GM21381 (cell line): ENCODE results near the gene TBC1D2.

Experiments
- ATAC-seq: cut with Tn5 transposase; IDR thresholded peaks from one replicate; pipeline ENCODE4 v1.9.1; 2021; ENCODE audit warnings: mild to moderate bottlenecking, moderate library complexity; ENCODE audit not compliant: unreplicated experiment

Gene TBC1D2

DNA sequence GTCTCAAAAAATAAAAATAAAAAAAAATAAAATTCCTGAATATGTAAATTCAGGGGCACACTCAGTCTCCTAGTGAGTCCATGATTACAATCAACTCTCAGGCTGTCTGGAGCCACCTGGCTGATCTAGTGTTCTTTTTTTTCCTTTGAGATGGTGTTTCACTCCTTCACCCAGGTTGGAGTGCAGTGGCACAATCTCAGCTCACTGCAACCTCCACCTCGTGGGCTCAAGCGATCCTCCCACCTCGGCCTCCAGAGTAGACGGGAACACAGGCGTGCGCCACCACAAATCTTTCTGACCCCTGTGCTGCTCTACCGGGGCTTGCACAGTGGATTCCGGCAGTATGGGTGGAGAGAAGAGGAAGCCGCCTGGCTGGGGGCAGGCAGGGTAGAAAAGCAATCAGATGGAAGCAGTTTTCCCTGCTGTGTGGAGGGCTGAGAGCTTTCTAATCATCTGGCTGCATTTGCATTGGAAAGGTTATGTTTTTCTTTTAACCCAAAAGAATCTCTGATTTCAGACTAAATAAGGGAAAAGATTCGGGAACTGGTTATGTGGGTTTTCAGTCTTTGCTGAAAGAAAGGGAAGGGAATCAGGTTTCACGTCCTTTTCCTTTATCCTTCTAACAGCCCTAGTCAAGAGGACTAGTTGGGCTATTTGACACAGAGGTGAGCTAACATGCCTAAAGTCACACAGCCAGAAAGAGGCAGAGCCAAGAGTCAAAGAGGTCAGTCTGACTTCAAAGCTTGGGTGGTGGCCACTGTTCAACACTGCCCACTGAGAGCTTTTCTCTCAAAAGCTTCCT lies 36.7 kb downstream of the TBC1D2 start:
- ATAC-seq, result no peak

DNA sequence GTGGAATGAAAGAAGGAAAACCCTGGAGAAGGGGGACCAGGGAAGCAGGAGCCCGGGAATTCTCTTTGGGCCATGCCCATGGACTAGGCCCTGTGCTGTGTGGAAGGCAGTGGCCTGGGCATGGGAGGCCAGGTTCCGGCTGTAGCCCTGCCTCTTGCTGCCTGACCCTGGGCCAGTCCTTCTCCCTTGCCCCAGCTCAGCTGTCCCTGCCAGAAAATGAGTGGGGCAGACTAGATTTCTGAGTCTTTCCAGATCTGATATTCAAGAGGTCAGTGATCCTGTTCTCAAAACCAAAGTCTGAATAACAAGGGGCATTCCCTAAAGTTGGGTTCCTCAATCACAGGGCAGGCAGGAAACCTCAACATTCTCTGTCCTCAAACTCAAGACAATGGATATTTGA lies 38.2 kb downstream of the TBC1D2 start:
- no peak for ATAC-seq

DNA sequence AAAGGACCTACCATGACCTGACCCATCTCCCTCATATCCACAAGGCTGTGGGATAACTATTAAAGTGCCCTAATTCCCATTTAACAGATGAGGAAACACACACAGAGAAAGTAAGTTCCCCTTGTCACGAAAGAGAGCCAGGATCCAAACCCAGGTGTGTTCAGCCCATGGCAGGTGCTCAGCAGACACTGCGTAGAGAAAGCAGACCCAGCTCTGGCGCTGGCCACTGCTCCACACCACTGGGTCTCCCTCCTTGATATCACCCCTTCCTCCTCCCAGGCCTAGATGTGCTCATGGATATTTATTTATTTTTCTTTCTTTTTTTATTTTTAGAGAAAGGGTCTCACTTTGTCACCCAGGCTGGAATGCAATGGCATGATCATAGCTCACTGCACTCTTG lies 39.1 kb downstream of the TBC1D2 start:
- no peak for ATAC-seq

DNA sequence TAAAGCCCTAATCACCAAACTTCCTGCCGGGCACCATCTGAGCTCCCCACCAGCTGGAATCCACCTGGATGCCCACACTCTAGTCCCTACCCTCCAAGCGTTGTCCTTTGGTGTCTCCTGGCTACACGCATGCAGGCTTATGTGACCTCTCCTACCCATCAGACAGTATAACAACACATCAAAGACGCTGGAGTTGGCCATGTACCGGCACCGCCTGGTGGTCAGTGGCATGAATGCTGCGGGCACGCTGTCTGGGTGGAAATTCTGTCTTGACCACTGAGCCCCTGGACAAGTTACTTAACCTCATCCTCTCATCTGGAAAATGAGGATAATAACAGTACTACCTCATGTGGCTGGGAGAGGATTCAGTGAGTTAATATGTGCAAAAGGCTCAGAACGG lies 39.6 kb downstream of the TBC1D2 start:
- ATAC-seq, result no peak

DNA sequence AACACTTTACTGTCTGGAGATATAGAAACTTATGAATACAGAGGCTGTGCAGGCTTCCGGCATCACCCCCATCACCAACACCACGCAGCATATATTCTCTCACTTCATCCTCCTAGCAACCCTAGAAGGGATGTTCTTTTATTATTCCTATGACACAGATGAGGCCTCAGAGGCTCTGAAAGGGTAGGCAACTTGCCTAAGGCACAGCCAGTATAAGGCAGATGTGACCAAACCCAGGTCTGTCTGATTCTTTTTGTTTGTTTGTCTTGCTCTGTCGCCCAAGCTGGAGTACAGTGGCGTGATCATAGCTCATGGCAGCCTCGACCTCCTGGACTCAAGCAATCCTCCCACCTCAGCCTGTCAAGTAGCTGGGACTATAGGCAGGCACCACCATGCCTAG lies 40.2 kb downstream of the TBC1D2 start:
- ATAC-seq, result no peak

DNA sequence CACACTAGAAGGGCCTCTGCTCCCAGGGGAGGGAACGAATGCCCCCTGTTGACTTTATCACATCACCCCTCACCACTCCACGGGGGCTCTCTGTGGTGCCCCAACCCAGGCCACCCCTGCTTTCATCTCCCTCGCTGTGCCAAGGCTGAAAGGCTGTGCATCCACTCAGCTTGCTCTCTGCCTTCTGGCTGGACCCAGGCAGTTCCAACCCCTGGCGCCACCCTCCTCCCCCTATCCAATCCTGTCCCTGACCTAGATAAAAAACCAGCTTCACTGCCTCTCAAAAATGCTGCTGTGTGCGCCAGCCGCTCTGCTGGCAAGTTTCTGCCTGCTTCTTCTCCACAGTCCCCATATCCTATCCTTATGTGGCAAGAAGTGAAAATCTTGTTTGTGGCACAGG lies 40.6 kb downstream of the TBC1D2 start:
- ATAC-seq, result no peak

DNA sequence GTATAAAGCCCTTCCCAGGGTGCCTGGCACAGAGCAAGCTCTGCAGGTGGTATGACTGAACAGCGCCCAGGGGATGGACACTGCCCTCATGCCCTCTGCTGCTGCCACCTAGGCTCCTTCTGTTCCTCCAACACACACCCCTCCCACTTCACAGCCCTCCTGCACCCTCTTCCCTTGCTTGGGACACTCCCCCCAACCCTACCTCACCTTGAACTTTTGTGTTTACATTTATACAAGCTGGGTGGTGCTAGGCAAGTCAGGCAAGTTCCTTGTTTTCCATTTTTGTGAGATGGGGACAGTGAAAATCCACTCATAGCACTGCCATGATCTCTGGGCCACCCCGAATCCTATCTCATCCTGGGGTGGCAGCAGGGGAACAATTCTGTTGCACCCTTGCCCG lies 44.2 kb downstream of the TBC1D2 start:
- ATAC-seq, result no peak

DNA sequence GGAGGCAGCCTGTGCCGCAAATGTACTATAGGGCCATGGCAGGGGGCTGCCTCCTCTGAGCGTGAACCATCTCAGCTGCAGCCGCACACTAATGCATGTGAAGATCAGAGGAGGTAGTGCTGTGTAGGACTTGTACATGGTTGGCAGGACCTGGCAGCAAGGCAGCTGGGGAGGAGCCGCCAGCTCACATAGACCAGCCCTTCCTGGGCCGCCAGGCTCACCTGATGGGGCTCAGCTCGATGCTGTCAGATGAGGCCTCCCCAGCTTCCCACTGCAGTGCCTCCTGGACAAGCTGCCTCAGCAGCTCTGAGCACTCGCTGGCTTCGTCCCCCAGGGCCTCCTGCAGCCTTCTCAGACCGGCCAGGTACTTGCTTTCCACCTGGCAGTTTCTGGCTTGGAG lies 45.0 kb downstream of the TBC1D2 start:
- no peak for ATAC-seq

DNA sequence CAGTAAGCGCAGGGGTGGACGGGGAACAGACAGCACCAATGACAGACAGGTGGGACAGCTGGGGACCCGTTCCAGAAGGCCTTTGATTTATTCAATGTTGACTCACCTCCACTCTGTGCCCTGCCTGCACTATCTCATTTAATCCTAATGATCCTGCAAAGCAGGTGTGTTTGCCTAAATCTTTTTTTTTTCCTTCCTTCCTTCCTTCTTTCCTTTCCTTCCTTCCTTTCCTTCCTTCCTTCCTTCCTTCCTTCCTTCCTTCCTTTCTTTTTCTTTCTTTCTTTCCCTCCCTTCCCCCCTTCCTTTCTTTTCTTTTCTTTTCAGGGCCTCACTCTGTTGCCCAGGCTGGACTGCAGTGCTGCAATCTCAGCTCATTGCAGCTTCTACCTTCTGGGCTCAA lies 45.9 kb downstream of the TBC1D2 start:
- no peak for ATAC-seq

DNA sequence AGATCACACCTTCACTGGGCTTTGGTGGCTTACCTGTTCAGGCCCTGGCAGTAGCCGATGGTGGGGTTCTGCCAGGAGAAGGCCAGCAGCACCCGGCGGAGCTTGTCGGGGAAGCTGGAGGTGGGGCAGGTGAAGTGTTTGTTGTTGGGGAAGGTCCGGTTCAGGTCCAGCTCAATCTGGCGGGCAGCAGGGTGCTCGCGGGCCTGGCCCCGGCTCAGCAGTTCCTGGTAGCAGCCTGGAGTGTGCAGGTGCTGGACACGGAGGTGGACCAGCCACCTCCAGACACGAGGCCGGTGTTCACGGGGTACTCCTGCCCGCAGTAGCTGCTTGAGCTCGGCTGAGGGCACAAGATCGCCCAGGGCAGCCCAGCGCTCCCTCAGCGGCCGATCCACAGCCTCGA lies 46.8 kb downstream of the TBC1D2 start:
- no peak for ATAC-seq

DNA sequence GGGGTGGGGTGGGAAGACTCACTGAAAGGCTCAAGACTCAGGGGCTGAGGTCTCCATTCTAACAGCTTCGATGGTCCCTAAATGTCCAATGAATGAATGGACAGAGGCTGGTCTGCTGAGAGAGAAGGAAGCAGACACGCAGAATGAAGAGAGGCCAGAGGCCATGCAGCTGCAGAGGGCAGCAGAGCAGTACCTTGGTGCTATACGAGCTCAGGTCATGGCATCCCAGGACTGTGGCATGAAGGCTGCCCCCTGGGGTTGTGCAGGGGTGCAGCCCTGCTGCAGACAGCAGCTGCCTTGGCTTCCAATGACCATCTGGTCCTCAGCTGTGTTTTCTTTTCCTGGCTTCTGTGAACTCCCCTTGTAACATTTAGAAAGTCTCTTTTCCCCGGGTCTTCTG lies 47.8 kb downstream of the TBC1D2 start:
- ATAC-seq, result no peak

DNA sequence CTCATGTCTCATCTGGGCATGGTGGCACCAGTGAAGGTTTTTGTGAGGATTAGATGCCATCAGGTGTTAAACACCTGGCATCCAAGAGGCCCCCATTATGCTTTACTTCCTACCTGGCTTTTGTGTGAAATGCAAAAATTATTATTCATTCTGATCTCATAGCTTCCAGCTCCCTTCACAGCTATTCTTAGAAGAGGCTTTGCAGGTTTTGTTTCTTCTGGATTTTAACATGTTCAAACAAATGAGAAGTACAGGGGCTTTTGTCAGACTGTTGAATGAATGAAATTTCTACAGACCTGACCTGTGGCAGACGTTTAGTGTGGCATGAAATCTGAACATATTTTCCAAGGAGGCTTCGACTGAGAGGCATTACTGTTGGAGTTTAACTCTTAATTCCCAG lies 48.7 kb downstream of the TBC1D2 start:
- no peak for ATAC-seq

DNA sequence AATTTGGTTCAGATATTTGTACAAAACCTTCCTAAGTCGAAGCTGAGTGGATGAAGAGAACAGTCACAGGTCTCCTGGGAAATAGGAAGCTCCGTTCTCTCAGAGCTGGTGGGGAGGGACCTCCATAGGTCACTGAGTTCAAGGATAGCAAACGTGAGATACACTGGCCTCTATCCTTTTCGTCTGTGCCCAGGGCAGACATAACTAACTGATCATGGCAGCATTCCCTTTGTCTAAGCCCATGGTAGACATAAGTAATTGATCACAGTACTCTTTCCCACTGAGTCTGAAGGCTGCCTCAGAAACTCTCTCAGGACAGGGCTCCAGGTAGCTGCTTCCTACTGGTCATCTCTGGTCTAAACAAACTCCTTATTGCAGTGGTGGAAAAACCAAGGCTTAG lies 50.8 kb downstream of the TBC1D2 start:
- ATAC-seq, result no peak

DNA sequence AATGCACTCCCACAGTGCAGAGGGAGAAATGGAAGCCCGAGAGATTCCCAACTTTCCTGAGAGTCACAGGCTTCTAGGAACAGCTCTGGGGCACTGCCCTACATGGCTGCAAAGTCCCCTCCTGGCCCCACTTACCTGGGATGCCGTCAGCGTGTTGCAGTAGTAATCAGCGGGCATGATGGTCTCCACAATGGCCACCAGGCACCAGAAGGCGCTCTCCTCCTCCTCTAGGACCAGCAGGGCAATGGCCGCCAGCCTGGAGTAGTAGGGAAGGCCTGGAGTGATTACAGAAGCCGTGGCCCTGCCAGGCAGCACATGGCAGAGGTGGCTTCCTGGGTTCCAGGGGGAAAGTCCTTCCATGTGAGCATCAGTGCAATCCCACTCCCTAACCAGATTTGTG lies 52.3 kb downstream of the TBC1D2 start:
- ATAC-seq, result no peak

DNA sequence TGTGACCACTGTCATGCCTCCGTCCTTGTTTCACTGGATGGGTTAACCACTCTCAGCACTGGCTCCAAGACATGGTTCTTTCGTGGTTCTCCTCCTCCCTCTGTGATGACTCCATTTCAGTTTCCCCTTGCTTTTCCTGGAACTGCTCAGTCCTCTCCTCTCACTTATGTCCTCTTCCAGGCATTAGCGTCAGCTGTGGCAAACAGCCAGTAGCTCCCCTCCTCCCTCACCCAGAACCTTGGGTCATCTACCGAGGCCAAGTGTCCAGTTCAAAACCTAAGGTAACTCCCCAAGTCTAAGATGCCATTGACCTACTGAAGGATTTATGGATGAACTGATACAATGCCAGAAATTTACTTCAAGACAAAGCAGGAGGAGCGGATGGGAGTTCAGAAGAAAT lies 53.2 kb downstream of the TBC1D2 start:
- no peak for ATAC-seq

DNA sequence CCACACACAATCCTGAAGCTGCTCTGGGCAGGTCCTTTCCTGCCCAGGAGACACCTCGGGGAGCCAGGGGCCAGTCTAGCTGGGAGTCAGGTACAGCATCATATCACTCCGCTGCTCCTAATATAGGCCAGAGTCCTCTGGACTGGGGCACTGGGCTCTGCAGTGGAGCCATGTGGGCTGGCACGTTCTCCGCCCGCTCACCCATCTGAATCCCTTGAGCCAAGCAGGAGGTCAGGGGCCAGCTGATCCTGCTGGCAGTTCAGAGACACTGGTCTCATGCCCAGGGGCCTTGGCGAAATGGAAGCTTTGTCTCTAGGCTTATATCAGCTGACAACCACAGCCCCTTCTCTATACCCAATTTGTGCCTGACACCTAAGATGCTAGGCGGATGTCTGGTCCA lies 53.7 kb downstream of the TBC1D2 start:
- no peak for ATAC-seq

DNA sequence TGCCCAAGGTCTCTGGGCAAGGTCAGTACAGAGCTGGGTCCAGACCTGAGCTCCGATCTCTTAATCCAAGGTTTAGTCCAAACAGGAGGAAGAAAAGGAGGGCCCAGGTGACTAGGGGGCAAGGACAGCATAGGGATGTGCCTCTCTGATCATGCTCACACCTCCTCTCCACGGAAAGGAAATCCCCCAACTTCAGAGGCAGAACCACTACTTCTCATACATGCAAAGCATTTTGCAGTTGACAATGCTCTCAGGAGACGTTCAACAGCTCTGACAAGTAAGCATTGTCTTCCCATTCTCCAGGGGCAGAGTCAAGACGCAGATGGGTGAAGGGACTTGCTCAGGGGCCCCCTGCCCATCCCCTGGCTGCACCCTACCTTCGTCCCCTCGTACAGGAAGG lies 54.3 kb downstream of the TBC1D2 start:
- ATAC-seq, result no peak

DNA sequence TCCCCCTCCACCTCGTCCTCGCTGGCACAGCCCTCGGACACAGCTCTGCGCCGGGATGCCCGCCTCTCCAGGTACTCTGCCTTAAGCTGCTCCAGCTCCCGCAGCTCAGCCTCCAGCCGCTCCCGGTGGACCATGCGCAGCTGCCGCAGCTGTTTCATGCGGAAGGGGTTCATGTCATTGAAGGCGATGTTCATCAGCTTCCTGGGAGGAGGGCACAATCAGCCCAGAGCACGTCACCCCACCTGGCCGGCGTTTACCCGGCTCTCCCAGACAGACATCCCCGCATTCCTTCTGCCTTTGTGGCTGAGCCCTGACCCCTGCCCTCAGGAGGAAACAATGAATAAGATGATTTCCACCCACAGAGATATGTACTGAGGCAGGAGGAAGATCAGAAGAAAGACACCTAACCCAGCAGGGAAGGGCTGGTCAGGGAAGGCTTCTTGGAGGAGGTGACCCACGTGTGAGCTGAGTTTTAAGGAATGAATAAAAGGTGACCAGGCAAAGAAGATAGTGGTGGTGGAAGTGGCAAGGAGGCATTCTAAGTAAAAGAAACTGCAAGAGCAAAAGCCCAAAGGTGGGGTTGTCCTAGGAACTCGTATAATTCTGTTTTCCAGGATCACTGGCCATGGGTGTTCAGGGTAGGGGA lies 55.9 kb downstream of the TBC1D2 start:
- no peak for ATAC-seq

DNA sequence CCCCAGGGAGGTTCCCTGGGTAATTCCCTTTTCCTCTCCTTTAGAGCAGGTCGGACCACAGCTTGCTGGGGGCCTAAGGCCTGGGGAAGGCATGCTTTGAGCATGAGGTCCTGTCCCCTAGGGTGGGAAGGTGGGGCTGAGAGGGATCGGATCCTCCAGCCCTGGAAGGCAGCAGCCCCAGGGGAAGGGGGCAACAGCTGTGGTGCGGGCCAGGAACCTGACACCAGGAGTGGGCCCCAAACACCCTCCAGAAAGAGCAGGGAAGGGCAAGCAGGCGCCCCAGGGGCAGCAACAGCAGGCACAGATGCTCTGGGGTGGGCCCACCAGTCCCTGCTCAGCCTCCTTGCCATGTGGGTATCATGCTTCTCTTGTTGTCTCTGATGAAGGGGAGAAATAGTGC lies 59.8 kb downstream of the TBC1D2 start:
- ATAC-seq, result no peak

DNA sequence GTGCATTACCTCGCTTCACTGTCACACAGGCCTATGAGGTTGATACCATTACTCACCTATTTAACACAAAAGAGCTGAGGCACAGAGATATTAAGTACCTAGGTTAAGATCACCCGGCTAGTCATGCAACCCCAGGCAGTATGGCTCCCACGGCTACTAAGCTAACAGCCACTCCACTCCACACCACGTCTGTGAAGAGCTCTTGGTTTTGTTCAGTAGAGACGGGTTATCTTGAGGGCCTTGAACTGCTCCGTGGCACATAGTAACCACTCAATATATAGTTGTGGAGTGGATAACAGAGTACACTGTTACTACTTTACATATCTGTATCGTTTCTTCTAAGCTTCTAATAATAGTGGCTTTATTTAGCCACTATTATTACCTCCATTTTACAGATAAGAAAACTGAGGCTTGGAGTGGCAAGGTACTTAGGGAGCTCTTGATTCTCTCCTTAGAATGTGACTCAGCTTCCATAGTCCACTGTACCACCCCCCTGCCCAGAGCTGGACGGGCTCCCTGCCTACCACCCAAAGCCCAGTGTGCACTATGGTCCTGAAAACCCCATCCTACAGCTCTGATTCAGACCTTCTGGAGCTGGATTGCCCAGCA lies 62.0 kb downstream of the TBC1D2 start:
- ATAC-seq, result no peak

DNA sequence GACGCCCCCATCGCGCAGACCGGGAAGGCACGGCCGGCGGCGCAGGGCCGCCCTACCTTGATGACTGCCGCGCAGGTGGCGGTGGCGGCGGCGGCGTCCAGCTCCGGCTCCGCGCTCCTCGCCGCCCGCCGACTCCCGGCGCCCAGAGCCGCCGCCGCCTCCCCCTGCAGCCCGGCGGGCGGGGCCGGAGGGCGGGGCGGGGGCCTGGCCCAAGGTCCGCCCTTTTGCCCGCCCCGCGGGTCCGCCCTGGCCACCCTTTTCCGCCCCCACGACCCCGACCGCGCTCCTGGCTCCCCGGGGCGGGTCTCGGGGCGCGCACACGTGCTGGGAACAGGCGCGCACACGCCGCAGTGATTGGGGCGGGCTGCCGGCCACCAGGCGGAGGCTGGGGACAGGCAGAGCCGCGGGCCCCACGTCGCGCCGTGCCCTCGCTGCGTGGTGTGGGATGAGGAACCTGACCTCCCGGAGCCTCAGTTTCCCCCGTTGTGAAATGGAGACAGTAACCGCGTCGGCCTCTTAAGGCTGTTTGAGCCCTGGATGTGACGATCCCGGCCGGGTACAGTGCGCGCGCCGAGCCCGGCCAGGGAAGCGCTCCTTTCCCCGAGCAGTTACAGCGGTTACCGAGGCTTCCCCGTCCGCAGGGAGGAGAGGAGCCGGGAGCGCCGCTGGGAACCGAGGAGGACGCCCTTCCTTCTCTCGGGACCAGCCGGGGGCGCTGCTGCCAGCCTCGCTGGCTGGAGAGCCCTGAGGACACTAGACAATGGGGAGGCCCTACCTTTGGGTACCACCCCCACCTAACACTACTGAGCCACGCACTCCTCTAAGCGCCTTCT lies 62.7 kb downstream of the TBC1D2 start, which contains the start of gene CORO2A:
TSS of gene CORO2A (minus strand) at position 135 of the 833 bp plus-strand sequence. CDS start 34,977 bp downstream, outside the sequence.
- ATAC-seq, result peak; percentile 69
